Lung microvascular endothelial cell (primary cell): Measurements from ENCODE around the gene IFNAR2. TPM values are rescaled to one million over a fixed set of nuclear protein-coding genes. Genes with fewer than 3 reads are reported as not detected.

Experiments
- DNase-seq, 2 donors: peaks; one replicate each; pipeline versions ENCODE4 v3.0.0 to v3.0.0-alpha.2; 2010; ENCODE audit warnings: low read depth in 2 of 2
- total RNA-seq: library from RNA; depleted of rRNA; stranded (reverse); fragments of >200 nt; gene quantifications from 2 replicates; pipeline ENCODE4 v1.2.1, GENCODE V29; 2014

IFNAR2 gene
- total RNA-seq, 1 donor from 2014 or later, result 8.1 TPM

- no peak for DNase-seq
These were observed 37.0 kb downstream of the IFNAR2 start for GRCh38 chr21:33266789-33267135.

- DNase-seq, result no peak
These were observed 37.5 kb downstream of the IFNAR2 start for GRCh38 chr21:33267250-33267649.

- no peak for DNase-seq
These were observed 38.6 kb downstream of the IFNAR2 start for GRCh38 chr21:33268393-33268736.

GRCh38 chr21:33268737-33269441 lies 39.2 kb downstream of the IFNAR2 start:
- DNase-seq, result no peak

GRCh38 chr21:33270986-33271385 lies 41.2 kb downstream of the IFNAR2 start:
- DNase-seq, result no peak

- peak in 1 of 2 donors; percentile 45 for DNase-seq
These were observed 43.3 kb downstream of the IFNAR2 start for GRCh38 chr21:33273044-33273443.

- no peak for DNase-seq
These were observed 49.0 kb downstream of the IFNAR2 start for GRCh38 chr21:33278721-33279120.

GRCh38 chr21:33279330-33279820 lies 49.6 kb downstream of the IFNAR2 start:
- DNase-seq, result no peak

Other genes starting within 250 kb of the IFNAR2 start
- gene OLIG2, start 204.0 kb upstream of the IFNAR2 start, total RNA-seq, result not detected in 2 replicates
- gene OLIG1, start 159.8 kb upstream of the IFNAR2 start, total RNA-seq, result not detected in 2 replicates
- 34.0 and 46.4 TPM in 2 replicates for gene IL10RB, start 36.4 kb downstream of the IFNAR2 start, total RNA-seq
- gene IFNAR1, start 95.0 kb downstream of the IFNAR2 start, total RNA-seq, result 13.1 and 19.2 TPM in 2 replicates
- 36.2 and 48.8 TPM in 2 replicates for gene IFNGR2, start 173.5 kb downstream of the IFNAR2 start, total RNA-seq